Retina (tissue), 1 donor: ENCODE measurements around the gene PCBD1.

Experiments
- DNase-seq: peaks from one replicate; pipeline ENCODE4 v3.0.0-alpha.2; 2016

The PCBD1 gene

DNA sequence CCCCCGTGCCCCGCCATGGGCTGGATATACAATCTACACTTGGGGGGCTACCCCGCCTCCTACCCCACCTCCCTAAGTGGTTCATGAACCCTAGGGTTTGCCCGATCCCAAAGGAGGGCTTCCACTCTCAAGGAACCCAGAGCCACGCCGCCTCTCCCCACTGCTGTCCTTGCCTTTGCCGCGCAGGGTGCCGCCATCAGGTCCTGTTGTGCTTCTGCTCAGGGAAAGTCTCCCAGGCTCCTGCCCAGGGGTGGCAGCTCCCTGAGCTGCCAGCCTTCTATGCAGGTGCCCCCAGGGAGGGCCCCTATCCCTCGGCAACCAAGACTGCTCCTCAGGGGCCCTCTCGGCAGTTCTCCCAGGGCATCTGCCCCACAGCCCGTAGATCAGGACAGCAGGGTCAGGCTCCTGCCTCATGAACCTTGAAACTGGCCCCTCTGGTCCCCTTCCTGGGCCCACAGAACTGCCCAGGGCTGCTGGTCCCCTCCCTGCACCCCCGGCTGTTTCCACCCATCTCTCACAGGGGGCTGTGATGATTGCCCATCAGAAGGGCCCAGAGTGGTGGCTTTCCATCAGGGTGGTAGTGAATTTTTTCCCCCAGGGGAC is 13.0 kb upstream of the PCBD1 start:
- DNase-seq, result no peak

DNA sequence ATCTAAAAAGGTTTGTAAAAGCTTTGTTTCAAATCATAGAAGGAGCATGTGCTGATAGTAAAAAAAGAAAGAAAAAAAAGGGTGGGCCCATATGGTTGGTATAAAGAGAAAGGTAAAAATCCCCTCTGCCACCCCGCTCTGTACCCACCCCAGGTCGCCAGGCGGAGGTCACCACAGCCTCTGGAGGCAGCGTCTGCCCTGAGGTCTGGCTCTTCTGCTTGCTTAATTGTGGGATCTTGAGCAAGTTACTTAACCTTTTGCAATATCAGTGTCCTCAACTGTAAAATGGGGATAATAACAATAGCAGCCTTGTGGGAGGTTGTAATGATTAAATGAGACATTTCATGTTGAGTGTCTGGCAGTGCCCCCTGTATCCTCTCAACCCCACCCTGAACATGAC is 10.7 kb upstream of the PCBD1 start:
- DNase-seq, result no peak

DNA sequence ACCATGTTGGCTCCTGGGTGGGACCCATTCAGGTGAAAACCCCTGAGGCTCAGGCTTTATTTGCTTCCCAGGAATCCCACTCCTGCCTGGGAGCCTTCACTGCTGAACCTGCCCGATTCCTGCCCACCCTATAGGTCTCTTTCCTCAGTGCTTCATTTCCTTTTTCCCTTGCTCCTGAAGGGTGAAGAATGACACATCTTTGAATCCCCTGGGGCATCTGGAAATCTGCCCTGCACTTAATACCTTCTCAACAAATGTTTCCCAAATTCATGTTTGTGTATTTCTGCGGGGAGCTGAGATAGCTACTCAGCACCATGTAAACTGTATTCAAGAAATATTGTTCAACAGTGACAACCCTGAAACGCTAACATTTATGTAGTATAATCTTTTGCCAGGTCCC is 10.3 kb upstream of the PCBD1 start:
- DNase-seq, result no peak

DNA sequence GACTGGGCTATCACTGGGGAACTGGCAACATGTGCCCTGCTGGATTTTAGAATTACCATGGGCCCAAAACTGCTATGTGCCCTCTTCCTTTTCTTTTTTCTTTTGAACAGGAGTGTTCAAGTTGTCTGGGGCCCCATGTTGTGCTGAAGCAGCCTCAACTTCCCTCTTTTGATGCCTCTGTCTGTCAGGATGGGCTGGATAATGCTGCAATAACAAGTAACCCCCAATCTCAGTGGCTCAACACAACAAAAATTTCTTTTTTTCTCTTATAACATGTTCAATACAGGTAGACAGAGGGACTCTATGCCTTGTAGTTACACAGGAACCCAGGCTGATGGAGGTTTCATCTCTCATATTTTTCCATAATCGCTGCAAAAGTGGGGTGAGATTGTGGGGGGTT is 8.2 kb upstream of the PCBD1 start:
- no peak for DNase-seq

DNA sequence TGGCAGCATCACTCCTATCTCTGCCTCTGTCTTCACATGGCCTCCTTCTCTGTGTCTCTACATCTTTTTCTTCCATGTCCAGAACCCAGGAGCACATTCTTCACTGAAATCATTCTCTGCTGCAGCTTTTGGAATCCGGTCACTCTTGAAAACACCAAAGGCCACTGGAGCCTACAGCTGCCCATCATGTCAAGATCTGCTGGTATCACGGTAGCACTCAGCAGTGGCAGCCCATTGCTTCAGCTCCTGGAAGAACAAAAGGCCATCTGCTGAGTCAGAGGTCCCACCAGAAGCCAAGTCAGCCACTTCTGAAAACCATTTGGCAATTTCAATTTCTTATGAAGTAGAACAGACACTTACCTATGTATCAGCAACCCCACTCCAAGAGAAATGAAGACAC is 6.1 kb upstream of the PCBD1 start:
- no peak for DNase-seq

DNA sequence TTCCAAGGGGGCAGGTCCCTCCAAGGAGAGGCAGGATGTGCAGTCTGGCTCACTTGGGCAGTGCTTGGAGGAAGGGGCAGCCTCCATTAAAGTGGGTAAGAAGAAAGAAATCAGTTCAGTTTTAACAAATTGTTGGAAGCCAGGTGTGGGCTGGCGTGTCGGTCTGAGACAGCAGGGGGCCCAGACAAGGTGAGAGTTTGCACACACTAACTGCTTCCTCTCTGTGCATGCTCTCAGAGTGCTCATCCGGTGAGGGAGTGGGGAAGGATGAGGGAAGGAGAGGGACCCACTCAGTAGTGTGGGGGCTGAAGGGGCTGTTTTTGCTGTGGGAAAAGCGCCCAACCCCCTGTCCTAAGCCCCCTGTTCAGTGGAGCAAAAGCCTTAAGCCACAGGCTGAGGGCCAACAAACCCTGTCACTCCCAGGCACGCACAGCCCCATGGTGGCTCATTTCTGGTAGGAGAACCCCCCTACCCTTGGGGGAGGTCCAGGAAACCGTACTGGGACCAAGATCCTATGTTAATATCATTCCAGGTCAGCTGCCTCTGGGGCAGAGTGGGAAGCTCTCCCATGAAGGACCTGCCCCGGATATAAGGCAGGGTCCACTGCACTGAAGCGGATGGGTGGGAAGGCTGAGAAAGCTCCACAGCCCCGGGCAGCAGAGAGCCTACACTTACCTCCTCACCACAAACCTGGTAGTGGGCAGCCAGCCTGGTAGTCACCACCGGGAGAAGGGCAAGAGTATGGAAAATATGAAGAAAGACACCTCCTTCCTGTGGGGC is 5.1 kb upstream of the PCBD1 start:
- no peak for DNase-seq

DNA sequence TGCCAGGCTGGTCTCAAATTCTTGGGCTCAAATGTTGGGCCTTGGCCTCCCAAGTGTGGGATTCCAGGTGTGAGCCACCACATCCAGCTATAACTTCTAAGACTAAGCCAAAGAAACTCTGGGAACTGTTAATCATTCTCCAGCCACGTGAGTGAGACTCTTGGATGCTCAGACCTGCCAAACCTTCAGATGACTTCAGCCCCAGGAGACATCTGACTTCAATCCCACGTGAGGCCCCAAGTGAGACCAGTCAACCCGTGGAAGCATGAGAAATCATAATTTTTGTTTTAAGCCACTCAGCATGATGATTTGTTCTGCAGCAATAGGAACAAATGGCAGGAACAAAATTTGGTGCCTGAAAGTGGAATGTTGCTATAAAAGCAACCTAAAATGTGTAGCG is 4.3 kb upstream of the PCBD1 start:
- DNase-seq, result no peak

DNA sequence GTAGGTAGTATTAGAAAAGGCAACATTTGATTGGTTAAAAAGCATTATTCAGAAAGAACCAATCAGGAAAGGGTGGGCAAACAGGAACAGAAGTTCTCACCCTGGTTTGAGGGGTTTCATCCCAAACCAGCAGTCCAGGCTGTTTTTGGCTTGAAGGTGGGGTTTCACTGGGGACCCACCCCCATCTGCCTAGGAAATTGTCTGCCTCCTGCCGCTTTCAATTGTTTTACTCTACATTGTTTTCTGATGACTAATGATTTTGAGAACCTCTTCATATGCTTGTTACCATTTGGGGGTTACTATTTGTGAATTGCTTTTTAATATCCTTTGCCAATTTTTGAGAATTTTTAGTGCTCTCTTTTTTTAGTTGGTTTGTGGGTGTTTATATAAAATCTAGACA is 3.3 kb upstream of the PCBD1 start:
- DNase-seq, result no peak

DNA sequence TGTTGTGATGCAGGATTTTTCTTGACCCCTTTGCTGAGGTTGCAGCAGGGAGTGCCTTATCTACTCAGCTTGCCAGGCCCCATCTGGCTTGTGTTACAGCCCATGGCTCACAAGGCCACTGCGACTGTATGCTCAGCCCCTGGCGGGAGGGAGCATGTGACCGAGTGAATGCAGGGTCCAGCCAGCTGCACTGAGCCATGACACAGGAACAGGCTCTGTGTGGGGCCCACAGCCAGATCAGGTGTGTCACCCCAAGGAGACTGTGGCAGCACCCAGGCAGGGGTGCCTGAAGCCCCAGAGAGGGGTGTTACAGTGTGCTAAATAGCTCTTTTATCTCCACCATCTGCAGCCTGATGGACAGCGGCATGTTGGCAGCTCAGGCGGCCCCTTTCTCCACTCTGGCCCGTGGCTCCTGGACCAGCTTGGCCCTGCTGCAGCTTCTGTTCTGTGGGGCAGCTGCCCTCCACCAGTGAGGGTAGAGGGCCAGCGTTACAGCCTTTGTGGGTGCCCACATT is 2.6 kb upstream of the PCBD1 start:
- peak; percentile 63 for DNase-seq

DNA sequence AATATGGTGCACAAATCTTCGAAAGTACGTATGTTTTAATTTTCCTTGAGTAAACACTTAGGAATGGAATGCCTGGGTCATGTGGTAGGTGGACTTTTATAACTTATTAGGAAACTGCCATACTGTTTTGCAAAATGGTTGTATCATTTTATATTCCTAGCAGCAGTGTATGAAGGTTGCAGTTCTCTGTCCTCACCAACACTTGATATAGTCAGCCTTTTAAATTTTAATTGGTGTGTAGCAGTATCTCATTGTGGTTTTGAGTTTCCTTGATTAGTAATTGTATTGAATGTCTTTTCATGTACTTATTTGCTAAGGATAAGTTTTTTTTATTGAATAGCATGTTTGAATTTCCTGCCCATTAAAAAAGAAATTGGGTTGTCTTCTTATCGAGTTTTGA is 926 bp upstream of the PCBD1 start:
- no peak for DNase-seq

DNA sequence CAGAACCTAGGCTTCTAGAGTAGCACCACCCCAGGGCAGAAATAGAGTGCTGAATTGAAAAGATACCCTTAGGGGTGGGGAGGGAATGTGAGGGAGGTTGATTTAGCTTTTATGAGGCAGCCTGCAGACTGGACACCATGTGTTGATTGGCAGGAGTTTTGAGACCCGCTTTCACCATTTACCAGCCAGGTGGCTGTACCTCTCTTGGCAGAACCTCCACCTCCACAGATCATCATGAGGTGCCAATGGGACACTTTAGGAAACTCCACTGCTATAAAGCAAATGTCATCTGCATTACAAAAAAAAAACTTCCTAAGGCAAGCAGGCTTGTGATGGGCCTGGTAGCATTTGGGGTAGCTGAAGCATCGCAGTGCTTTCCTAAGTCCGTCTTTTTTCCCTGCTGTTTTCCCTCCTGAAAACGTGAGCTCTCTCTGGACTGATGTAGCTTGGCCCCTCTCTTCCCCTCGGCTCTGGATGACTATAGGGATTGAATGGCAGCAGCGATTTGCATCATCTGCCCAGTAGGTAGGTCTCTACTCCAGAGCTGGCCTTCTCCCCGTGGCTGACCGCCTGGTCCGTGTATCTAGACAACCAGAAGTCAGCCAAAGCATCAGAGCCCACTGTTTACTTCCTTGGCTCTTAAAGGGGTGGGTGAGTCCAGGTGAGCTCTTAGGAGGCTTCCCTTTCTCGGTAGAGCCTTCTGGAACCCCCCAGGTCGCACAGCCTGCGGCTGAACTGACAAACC is 1.3 kb downstream of the PCBD1 start:
- no peak for DNase-seq

DNA sequence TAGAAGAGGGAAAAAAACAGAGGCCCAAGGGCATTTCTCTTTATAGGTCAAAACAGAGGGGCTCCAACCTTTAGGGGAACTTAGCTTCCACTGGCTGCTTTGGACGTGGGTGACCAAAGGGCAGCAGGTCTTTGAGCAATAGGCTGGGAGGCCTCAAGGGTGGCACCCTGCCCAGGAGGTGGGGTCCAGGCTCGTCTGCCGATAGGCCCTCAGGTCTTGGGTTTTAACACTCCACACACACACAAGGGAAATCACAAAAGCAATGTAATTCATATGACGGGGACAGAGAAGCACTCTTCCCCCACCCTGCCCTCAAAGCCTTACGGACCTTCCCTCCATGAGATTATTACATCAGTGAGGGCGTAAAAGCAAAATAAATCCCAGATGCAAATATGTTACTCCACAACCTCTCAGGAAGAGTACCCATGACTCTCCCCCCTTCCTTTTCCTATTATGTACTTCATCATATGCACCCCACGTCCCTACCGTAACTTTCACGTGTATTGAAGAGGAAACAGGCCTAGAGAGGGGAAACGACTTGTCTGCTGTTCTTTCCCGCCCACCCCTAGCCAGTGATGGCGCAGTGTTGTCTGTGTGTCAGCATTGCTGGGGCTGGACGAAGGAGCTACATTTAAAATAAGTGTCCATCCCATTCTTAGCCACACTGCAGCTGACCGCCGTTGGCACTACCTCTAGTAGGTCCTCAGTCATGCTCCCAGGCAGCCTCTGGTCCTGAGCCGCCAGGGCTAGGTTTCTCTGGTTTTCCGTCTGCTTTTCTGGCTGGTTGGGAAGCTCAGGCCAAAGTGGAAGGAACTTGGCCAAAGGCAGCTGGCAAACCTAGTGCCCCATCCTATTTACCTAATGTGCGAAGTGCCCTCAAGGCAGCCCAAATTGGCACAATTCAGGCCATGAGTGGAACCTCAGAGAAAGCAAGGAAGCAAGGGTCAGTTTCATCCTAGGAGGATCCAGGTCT is 2.1 kb downstream of the PCBD1 start:
- DNase-seq, result no peak

DNA sequence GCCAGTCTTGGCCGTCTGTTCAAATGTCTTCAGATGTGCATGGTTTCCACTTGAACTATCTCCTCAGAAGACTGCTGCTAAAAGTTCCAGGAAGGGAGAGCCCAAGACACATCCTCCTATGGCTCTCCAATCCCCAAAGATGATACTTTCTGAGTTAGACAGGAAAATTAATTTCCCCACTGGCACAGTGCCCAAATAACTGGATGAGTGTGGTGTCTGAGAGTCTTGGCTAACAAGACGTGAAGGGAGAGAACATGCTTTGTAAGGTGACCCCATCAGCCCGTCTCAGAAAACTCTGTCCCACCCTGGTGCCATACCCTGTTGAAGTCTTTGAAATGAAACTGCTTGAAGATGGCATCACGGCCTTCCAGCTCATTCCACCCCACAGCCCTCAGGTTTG is 2.9 kb downstream of the PCBD1 start:
- DNase-seq, result no peak

DNA sequence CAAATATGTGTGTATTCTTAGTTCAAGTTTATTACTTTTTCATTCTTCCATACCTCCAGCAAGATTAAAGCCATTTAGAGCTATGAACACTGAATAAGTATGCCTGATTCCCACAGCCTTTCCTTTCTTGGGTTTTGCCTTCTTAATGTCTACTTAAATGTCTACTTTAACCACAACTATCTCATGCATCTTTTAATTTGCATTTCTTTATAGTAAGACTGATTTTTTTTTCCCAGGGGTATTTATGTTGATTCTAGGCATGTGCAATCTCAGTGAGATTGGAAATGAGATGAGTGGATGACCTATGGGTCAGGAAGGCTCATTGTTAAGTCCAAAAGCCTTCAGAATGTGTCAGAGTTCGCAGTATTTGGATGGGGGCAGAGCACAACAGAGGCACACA is 3.6 kb downstream of the PCBD1 start:
- DNase-seq, result no peak

DNA sequence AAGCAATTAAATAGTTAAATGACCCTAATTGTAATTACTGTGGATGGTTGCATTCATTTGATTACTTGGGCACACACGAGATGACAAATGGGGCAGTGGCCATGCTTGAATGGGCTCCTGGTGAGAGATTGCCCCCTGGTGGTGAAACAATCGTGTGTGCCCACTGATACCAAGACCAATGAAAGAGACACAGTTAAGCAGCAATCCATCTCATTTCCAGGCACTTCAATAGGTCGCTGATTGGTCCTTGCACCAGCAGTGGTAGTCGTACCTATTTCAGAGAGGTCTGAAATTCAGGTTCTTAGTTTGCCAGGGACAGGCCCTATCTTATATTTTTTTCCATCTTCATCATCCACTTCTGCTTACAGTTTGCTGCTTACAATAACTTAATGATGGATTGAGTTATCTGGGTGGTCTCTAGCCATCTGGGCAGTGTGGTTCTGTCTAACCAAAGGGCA is 8.3 kb downstream of the PCBD1 start:
- peak; percentile 77 for DNase-seq

DNA sequence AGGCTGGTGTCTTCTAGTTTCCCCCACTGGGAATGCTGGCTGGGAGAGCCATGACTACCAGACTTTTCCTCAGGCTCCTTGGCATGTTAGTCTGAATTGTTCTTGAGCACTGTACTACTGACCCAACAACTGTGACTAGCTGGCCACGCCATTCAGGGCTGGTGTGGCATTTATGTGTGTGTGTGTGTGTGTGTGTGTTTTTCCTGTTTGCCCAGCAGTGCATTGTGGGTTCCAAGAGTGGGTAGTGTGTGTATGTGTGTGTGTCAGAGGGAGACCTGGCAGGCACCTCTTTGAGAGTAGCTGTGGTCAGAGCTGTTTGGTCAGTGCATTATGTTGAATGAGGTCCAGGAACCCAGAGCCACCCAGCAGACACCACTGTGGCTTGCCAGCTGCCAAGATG is 9.2 kb downstream of the PCBD1 start:
- DNase-seq, result no peak

DNA sequence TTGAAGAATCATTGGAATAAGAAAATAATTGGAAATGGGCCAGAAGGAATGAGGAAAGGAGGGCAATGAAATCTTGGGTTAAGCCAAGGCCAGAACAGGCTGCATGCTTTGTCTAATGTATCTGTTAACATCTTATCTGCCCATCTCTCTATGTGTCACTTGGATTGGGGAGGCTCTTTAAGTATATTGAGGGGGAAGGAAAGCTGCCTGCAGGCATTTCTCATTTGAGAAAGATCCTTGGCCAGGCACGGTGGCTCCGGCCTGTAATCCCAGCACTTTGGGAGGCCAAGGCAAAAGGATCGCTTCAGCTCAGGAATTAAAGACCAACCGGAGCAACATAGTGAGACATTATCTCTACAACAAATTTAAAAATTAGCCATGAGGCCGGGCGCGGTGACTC is 14.3 kb downstream of the PCBD1 start:
- no peak for DNase-seq

DNA sequence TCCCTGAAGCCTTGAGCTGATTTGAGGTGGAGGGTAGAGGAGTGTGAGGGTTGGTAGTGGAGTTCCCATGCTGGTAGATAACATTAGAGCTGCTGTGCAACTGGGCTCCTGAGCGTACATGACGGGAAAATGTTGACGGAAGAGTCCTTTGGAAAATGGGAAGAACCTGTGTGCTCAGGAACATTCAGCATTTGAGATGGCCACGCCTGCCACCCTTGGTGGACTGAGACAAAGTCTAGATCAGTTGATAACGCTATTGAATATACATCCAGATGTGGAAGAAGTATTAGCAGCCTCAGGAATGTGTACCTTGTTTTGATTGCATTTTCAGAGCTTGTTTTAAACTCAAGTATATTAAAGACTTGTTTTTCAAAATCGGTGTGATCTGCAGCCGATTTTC is 16.1 kb downstream of the PCBD1 start:
- DNase-seq, result no peak

DNA sequence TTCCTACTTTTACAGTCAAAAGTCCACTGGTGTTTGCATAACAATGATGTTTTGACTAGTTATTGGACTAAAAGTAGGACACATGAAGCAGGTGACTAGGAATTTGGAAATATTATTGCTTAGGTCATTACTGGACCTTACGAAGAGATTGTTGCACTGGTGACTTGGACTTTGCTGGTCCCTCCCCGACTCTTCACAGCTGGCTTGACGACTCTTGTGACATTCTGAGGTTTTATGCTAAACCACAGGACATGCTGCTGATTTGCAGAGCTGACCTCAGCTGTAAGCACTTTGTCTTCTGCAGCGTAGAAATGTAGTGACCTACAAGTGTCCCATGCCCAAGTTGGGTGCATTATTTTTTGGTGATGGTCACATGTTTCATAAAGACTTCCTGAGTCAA is 21.9 kb downstream of the PCBD1 start:
- DNase-seq, result no peak

DNA sequence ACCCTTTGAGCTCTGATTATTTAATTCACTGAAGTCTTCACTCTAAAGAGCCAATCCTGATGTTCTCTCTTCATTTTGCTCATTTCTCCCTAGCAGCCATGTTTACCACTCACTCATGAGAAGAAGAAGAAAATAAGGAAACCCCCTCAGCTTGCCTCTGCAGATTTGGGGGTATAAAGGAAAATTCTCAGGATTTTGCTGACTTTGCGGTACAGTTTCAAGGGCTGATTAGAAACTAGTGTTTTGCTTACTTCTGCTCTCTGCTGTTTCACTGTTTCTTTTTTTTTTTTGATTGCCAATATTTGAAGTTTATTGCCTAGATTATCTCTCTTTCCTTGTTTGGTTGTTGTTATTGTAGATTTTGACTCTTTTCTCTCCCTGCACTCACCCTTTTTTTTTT is 23.4 kb downstream of the PCBD1 start:
- DNase-seq, result no peak

DNA sequence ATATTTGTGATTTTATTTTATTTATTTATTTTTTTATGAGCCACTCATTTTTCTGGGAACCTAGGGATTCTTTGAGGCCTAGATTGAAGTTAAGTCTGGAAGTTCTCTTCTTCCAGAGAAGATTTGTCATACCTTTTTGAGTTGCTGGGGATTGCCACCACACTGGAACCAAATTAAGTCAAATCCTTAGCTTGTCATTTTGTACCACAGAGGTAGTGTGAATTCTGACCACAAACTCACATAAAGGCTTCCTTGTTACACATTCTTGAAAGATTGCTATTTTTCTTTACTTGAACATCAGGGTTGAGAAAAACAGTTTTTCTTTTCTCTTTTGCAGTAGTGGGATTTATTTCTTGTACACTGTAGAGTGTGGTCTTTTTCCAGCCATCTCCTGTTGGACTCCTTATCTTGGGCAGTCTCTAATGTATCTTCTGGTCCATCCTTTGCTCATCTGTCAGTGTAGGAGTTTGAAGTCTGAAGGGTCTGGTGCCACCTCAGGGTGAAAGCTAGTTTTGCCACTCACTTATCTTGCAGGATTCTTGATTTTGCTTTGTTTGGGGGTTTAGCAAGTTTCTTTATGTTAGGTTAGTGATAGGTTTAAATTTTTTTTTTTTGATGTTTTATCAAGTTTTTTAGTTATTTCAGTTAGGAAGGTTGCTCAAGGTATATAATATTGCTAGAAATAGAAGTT is 24.8 kb downstream of the PCBD1 start:
- DNase-seq, result no peak
